Stomach smooth muscle (tissue), 2 donors: Measurements from ENCODE around the gene CDK17.

Experiments used
- H3K27ac ChIP-seq: one replicate; pipeline ENCODE4 v1.7.0; 2013; ENCODE audit warnings: mild to moderate bottlenecking, low read length, inconsistent platforms
- H3K27me3 ChIP-seq, 2 donors: one replicate each; pipeline ENCODE4 v1.7.0; 2013; ENCODE audit warnings: low read length in 2 of 2; ENCODE audit not compliant: insufficient read depth in 2 of 2, control insufficient read depth in 1 of 2
- H3K36me3 ChIP-seq, 2 donors: one replicate each; pipeline ENCODE4 v1.7.0; 2013; ENCODE audit warnings: low read length in 2 of 2; ENCODE audit not compliant: control insufficient read depth in 2 of 2, insufficient read depth in 2 of 2
- H3K4me1 ChIP-seq: one replicate; pipeline ENCODE4 v1.7.0; 2013; ENCODE audit warnings: low read length; ENCODE audit not compliant: control insufficient read depth, insufficient read depth
- H3K4me3 ChIP-seq, 2 donors: one replicate each; pipeline ENCODE4 v1.7.0; 2013; ENCODE audit warnings: low read length in 2 of 2
- H3K9ac ChIP-seq, 2 donors: one replicate each; pipeline ENCODE4 v1.7.0; 2013; ENCODE audit warnings: low read length in 2 of 2, mild to moderate bottlenecking in 1 of 2
- H3K9me3 ChIP-seq, 2 donors: one replicate each; pipeline ENCODE4 v1.7.0; 2013; ENCODE audit warnings: low read length in 2 of 2; ENCODE audit not compliant: control insufficient read depth in 2 of 2
- donor health status: healthy.
- donor health status: Pancreatic carcinoma.

Gene CDK17

DNA sequence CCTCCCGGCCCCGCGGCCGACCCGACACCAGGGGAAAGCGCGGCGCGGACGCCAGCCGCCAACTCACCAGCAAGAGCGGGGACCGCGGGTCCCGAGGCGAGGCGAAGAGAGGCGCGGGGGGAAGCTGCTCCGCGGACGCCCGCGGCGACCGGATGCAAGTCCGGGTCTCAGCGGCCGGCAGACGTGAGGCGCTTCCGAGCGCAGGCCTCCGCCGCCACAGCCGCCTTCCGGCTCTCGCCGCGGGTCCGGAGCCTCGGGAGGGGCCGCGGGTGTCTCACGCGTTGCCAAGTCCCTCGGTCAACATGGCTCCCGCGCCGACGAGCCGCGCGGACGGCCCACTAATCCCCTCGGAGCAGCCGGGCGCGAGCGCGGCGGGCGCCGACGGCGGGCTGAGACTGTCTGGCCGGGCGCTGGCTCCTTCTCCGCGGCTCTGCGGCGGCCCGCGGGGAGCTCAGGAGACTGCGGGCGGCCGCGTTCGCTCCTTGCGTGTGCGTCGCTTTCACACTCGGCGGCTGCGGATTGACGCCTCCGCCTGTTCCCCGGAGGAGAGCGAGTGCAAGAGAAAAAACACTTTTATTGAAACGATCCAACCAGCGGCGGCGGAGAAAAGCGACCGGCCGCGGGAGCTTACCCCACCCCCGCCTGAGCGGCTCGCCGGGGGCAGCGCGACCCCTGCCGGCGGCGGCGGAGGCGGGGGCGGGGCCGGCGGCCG is at the start of gene CDK17:
Gene CDK17, minus strand, starts transcription at position 521 of the 712 bp plus-strand sequence. CDS start 65,603 bp downstream, outside the sequence.
- Histone ChIP-seq H3K4me1 (no peaks in the 10 kb centered on the region), H3K4me3 (peak within 1 kb of the TSS; percentile 89 to 98), H3K27ac (peak within 1 kb of the TSS; percentile 95), H3K27me3 (no peaks in the 10 kb centered on the region), H3K36me3 (no peaks in the 10 kb centered on the region), H3K9me3 (no peaks in the 10 kb centered on the region), H3K9ac (peak within 1 kb of the TSS; percentile 92 to 99)

DNA sequence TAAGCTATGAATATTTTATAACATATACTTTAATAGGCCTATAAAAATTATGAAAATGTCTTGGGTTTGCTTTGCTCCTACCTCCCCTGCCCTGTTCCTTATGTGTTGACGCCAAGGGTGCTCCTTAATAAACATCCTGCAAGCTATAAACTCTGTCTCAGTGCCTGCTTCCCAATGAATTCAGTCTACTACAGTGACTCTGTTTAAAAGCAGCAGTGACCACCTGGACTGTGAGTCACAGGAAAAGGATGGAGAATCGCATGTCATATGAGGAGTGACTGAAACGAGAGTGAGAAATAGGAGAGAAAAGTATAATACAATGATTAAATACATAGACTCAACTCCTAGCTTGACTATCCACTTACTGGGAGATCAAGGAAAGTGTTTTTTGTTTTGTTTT is 48.1 kb upstream of the CDK17 start:
- Histone ChIP-seq H3K27ac (no peak overlapping the region), H3K4me1 (no peaks in the 10 kb centered on the region), H3K9me3 (no peaks in the 10 kb centered on the region)

DNA sequence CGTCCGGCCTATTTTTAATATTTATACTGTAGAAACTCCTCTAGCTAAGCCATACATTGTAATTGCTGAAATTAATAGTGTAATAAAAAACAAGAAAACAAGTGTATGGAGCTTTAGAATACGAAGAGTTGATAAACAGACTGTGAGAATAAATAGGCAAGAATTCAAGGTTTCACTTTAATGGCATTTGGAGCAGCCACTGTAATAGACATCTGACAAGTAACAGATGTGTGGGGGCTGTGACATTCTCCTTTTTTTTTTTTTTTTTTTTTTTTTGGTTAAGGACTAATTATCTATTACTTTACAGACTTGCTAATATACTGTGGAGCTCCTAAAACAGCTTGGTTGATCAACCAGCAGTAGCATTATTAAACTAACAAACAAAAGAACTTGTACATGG is 47.0 kb upstream of the CDK17 start:
- H3K4me3 ChIP-seq = no peak overlapping the region
- H3K4me1 ChIP-seq = no peaks in the 10 kb centered on the region
- H3K27ac ChIP-seq = no peak overlapping the region
- no peaks in the 10 kb centered on the region for H3K36me3 ChIP-seq
- H3K9ac ChIP-seq = no peak overlapping the region
- no peaks in the 10 kb centered on the region for H3K9me3 ChIP-seq
- no peaks in the 10 kb centered on the region for H3K27me3 ChIP-seq

More for the DNA sequence above, 48.1 kb upstream of the CDK17 start:
- Histone ChIP-seq H3K36me3 (no peaks in the 10 kb centered on the region), H3K4me3 (no peak overlapping the region), H3K9ac (no peak overlapping the region), H3K27me3 (no peaks in the 10 kb centered on the region)

DNA sequence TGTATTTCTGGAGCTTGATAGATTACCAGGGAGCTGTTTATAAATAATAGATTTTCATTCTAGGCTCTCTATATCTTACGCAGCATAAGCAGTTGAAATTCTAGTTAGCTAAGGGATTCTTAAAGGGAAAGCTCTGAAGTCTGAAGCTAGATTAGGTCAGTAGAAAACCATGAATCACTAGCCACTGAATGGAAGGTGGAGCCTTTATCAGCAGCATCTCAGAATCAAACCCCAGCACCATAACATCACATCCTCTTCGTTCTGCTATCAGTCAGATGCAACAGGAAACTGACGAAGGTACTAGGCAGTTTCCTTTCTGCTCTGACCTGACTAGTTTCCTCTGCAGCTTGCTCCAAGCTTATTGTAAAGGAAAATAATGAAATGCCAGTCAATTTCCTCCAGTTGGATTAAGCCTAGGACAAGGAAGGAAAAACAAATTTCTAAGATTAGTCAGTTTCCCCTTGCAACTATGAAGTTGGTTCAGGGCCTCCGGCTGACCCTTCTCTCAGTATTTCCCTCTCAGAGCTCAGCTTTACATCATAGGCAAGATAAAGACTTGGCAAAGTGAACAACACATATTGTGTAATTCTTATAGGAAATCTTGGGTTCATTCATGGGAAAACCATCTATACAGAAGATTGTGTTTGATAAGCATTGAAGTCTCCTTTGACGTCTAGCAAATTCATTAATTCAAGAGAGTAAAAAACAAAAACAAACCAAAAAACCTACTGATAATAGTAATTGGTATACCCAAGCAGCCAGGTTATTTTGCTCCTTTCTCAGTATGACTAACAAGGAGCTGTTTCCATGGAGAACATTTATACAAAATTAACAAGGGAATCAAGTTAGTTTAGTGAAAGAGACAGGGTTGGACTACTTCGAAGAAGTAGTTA is 45.7 kb upstream of the CDK17 start:
- Histone ChIP-seq H3K4me3 (no peak overlapping the region), H3K9me3 (no peaks in the 10 kb centered on the region), H3K36me3 (no peaks in the 10 kb centered on the region), H3K4me1 (no peaks in the 10 kb centered on the region), H3K27ac (peak overlapping the region; percentile 18), H3K9ac (no peak overlapping the region), H3K27me3 (no peaks in the 10 kb centered on the region)

DNA sequence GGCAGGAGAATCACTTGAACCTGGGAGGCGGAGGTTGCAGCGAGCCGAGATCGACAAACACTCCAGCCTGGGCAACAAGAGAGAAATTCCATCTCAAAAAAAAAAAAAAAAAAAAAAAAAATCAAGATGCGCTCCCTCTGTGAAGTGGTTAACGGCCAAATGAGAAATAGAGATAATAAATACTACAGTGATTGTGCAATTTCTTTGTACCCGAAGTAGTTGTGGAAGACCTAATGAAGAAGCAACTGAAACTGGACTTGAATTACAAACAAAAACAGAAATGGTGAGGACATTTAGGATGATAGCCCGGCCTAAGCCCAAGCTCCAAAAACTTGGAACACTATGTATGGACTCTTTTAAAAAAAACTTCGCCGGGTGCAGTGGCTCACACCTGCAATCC is 44.2 kb upstream of the CDK17 start:
- no peak overlapping the region for H3K4me3 ChIP-seq
- H3K27me3 ChIP-seq = no peaks in the 10 kb centered on the region
- no peak overlapping the region for H3K9ac ChIP-seq
- H3K4me1 ChIP-seq = no peaks in the 10 kb centered on the region
- H3K27ac ChIP-seq = no peak overlapping the region
- no peaks in the 10 kb centered on the region for H3K9me3 ChIP-seq
- H3K36me3 ChIP-seq = no peaks in the 10 kb centered on the region

DNA sequence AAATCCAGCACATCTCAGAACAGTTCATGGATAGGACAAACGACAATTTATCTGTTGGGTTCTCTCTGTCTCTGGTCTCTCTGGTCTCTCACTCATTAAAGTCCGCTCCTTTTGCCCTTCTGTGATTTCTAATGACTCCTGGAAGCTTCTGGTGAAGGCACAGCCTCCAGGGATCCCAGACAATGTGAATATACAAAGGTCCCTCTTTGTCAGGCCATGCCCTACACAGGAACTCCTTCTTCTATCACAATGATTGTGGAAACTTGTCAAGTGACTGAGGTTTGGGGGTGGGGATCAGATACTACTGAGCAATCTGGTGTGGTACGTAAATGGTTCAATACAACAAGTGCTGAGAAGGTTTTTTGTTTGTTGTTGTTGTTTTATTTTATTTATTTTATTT is 42.7 kb upstream of the CDK17 start:
- H3K9me3 ChIP-seq = no peaks in the 10 kb centered on the region
- H3K27ac ChIP-seq = no peak overlapping the region
- no peaks in the 10 kb centered on the region for H3K27me3 ChIP-seq
- H3K4me3 ChIP-seq = no peak overlapping the region
- no peak overlapping the region for H3K9ac ChIP-seq
- H3K36me3 ChIP-seq = no peaks in the 10 kb centered on the region
- no peaks in the 10 kb centered on the region for H3K4me1 ChIP-seq

DNA sequence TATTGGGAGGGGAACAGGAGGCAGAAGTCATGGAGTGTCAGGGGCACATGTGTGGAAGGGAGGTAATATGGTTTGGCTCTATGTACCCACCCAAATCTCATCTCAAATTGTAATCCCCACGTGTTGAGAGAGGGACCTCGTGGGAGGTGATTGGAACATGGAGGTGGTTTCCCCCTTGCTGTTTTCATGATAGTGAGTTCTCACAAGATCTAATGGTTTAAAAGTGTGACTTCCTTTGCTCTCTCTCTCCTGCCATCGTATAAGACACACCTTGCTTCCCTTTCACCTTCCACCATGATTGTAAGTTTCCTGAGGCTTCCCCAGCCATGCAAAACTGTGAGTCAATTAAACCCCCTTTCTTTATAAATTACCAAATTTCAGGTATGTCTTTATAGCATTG is 41.6 kb upstream of the CDK17 start:
- Histone ChIP-seq H3K9ac (no peak overlapping the region), H3K27me3 (no peaks in the 10 kb centered on the region), H3K4me3 (no peak overlapping the region), H3K9me3 (no peaks in the 10 kb centered on the region), H3K36me3 (no peaks in the 10 kb centered on the region), H3K4me1 (no peaks in the 10 kb centered on the region), H3K27ac (no peak overlapping the region)

DNA sequence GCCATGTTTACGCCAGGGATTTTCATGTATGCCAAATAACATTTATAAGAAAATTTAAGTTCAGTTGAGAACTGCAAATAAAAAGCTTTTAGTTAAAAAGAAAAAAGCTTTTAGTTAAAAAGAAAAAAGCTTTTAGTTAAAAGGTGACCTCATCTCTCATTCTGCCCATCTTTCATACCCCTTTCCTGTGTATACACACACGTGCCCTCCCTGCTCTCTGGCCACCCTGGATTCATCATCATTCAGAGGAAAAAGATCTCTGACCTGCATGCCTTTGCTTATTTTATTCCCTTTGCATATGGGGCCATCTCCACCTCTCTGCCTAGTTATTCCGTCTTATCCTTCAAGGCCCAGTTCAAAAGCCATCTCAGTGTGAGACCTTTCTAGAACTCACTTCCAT is 38.1 kb upstream of the CDK17 start:
- Histone ChIP-seq H3K9ac (no peak overlapping the region), H3K27me3 (no peaks in the 10 kb centered on the region), H3K4me1 (no peaks in the 10 kb centered on the region), H3K4me3 (no peak overlapping the region), H3K27ac (no peak overlapping the region), H3K36me3 (no peaks in the 10 kb centered on the region), H3K9me3 (no peaks in the 10 kb centered on the region)

DNA sequence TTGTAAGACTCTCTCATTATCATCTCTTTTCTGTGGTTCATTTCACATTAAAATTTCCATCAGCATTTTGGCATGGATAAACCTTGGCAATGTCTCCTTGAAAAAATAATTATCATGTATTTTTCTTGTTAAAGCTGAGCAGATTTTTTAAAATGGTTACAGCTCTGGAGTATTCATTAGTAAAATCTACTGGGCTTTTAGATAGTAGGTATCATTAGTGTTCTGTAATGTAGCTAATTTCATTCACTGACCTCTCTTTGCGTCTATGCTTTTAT is 36.9 kb upstream of the CDK17 start:
- no peaks in the 10 kb centered on the region for H3K9me3 ChIP-seq
- no peak overlapping the region for H3K4me3 ChIP-seq
- no peaks in the 10 kb centered on the region for H3K27me3 ChIP-seq
- no peak overlapping the region for H3K27ac ChIP-seq
- no peaks in the 10 kb centered on the region for H3K4me1 ChIP-seq
- no peak overlapping the region for H3K9ac ChIP-seq
- H3K36me3 ChIP-seq = no peaks in the 10 kb centered on the region

DNA sequence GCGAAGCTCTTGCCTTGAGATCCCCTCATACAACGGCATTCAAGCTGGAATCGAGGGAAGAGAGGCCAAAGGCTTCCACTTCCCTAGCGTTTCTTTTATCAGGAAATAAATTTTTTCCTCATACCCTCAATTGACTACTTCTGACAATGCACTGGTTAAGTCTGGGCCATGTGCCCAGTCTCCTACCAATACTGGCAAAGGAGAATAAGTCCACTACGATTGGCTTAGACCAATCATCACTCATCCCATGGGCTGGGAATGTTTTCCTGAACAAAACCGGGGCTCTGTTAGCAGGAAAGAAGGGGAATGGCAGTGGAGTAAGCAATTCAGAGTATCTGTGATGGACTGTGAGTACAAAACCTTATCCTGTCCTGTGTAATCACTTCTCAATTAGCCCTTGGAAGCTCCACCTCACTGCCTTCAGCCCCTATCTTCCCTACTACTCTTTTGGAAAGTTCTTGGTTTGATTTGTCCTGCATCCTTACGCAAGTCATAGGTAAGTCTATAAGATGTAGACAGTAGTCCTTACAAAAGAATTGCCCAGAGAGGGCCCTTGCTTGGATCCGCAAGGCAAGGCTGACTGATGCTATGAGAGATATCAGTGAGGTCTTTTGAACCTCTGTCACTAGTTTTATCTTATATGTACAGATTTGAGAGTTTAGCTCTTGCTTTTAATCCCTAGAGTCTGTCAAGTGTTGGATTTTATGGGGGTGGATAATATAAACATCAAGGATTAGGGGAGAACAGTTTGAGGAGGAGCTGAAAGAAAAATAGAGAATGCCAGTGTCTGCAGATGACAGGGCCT is 36.3 kb upstream of the CDK17 start:
- H3K9ac ChIP-seq = no peak overlapping the region
- H3K27me3 ChIP-seq = no peaks in the 10 kb centered on the region
- H3K4me1 ChIP-seq = no peaks in the 10 kb centered on the region
- no peak overlapping the region for H3K27ac ChIP-seq
- H3K36me3 ChIP-seq = no peaks in the 10 kb centered on the region
- no peak overlapping the region for H3K4me3 ChIP-seq
- no peaks in the 10 kb centered on the region for H3K9me3 ChIP-seq
